ENCODE data around the gene UGT2B7.
"Not testable (repeated sequence)": the region's sequence is repeated elsewhere in the genome, so short reads cannot be mapped to it uniquely, and the experiment has no call there.

Gene UGT2B7

GRCh38 chr4:69104719-69105275, 8.5 kb downstream of the UGT2B7 start:
- Mint-ChIP-seq H3K4me1 (no peaks in the 10 kb centered on the region), H3K27me3 (no peaks in the 10 kb centered on the region), H3K4me3 (no peak overlapping the region), H3K9me3 (no peaks in the 10 kb centered on the region), H3K27ac (no peak overlapping the region)
- no peak for DNase-seq
- ATAC-seq: no peak

DNA sequence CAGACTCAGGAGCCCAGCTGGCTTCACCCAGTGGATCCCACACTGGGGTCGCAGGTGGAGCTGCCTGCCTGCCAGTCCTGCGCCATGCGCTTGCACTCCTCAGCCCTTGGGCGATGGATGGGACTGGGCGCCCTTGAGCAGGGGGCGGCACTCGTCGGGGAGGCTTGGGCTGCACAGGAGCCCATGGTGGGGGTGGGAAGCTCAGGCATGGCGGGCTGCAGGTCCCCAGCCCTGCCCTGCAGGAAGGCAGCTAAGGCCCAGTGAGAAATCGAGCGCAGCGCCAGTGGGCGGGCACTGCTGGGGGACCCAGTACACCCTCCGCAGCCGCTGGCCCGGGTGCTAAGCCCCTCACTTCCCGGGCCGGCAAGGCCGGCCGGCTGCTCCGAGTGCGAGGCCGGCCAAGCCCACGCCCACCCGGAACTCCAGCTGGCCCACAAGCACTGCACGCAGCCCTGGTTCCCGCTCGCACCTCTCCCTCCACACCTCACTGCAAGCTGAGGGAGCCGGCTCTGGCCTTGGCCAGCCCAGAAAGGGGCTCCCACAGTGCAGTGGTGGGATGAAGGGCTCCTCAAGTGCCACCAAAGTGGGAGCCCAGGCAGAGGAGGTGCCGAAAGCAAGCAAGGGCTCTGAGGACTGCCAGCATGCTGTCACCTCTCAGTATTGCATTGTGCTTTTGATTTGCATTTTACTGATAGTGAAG, 19.0 kb downstream of the UGT2B7 start:
- not testable (repeated sequence) for H3K4me1 Mint-ChIP-seq, DNase-seq, H3K27me3 Mint-ChIP-seq, H3K27ac Mint-ChIP-seq, H3K4me3 Mint-ChIP-seq, ATAC-seq, H3K9me3 Mint-ChIP-seq

- peaks cover 0 to 5% of the 10 kb centered on the region in 2 donors for H3K9me3 Mint-ChIP-seq
- H3K4me1 Mint-ChIP-seq: no peaks in the 10 kb centered on the region
- DNase-seq (no peak), ATAC-seq (no peak)
- no peaks in the 10 kb centered on the region for H3K27me3 Mint-ChIP-seq
- H3K4me3 Mint-ChIP-seq: no peak overlapping the region
- no peak overlapping the region for H3K27ac Mint-ChIP-seq
Measured at GRCh38 chr4:69115851-69116213, 19.6 kb downstream of the UGT2B7 start.

- DNase-seq: no peak
- Mint-ChIP-seq H3K9me3 (peaks cover 0 to 5% of the 10 kb centered on the region in 2 donors), H3K27ac (no peak overlapping the region), H3K4me1 (no peaks in the 10 kb centered on the region), H3K27me3 (no peaks in the 10 kb centered on the region), H3K4me3 (no peak overlapping the region)
- ATAC-seq: no peak
Measured at GRCh38 chr4:69116645-69117321, 20.5 kb downstream of the UGT2B7 start.

- no peak for DNase-seq
- H3K4me1 Mint-ChIP-seq: no peaks in the 10 kb centered on the region
- no peak overlapping the region for H3K27ac Mint-ChIP-seq
- ATAC-seq: no peak
- no peak overlapping the region for H3K4me3 Mint-ChIP-seq
- peaks cover 7 to 11% of the 10 kb centered on the region in 2 donors for H3K9me3 Mint-ChIP-seq
- no peaks in the 10 kb centered on the region for H3K27me3 Mint-ChIP-seq
Measured at GRCh38 chr4:69120870-69121269, 24.6 kb downstream of the UGT2B7 start.

DNA sequence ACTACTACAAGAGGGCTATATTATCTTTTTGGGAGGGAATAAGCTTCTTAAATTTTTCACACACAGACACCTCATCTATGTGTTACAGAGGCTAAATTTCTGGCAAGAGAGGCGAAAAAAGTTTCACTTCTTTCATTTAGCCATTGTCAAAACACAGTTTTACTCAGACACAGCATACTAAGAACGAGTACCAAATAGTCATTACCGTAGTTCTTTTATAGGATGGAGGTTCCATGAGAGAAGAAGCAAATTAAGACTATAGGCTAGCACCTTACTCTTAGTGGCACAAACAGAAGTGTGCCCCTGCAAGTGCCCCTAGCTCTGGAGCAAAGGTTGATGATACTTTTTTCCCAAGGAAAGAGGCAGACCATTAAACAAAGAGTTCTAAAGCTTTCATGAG, 26.2 kb downstream of the UGT2B7 start:
- DNase-seq: no peak
- no peak overlapping the region for H3K27ac Mint-ChIP-seq
- H3K27me3 Mint-ChIP-seq: no peaks in the 10 kb centered on the region
- peaks cover 7 to 11% of the 10 kb centered on the region in 2 donors for H3K9me3 Mint-ChIP-seq
- no peak for ATAC-seq
- no peaks in the 10 kb centered on the region for H3K4me1 Mint-ChIP-seq
- no peak overlapping the region for H3K4me3 Mint-ChIP-seq

- H3K4me3 Mint-ChIP-seq: no peak overlapping the region
- H3K27me3 Mint-ChIP-seq: no peaks in the 10 kb centered on the region
- no peak overlapping the region for H3K27ac Mint-ChIP-seq
- H3K9me3 Mint-ChIP-seq: peaks cover 6 to 7% of the 10 kb centered on the region in 2 donors
- H3K4me1 Mint-ChIP-seq: no peaks in the 10 kb centered on the region
- DNase-seq (no peak), ATAC-seq (peak; percentile 31)
Measured at GRCh38 chr4:69124941-69125340, 28.7 kb downstream of the UGT2B7 start.

DNA sequence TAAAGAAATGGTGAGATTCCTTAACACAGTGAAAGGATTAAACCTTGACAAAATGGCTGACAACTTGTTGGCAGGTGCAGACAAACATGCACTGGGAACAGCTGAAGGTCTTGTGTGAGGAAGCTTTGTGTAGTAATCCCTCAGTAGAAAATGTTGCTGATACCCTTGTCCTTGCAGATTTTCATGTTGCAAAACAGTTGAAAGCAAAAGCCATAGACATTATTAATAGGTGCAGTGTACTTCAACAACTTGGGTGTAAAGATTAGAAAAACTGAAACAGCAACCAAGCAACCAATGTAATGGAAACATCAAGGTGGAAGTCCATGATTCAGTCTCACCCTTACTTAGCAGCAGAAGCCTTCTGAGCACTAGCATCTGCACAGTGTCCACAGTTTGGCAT, 29.8 kb downstream of the UGT2B7 start:
- Mint-ChIP-seq H3K27me3 (no peaks in the 10 kb centered on the region), H3K27ac (no peak overlapping the region), H3K4me1 (no peaks in the 10 kb centered on the region), H3K9me3 (peaks cover 6 to 7% of the 10 kb centered on the region in 2 donors), H3K4me3 (no peak overlapping the region)
- DNase-seq: no peak
- ATAC-seq: no peak

GRCh38 chr4:69133993-69134392, 37.7 kb downstream of the UGT2B7 start:
- DNase-seq (no peak), ATAC-seq (no peak)
- Mint-ChIP-seq H3K27me3 (no peaks in the 10 kb centered on the region), H3K4me1 (no peaks in the 10 kb centered on the region), H3K4me3 (no peak overlapping the region), H3K9me3 (no peaks in the 10 kb centered on the region), H3K27ac (no peak overlapping the region)

DNA sequence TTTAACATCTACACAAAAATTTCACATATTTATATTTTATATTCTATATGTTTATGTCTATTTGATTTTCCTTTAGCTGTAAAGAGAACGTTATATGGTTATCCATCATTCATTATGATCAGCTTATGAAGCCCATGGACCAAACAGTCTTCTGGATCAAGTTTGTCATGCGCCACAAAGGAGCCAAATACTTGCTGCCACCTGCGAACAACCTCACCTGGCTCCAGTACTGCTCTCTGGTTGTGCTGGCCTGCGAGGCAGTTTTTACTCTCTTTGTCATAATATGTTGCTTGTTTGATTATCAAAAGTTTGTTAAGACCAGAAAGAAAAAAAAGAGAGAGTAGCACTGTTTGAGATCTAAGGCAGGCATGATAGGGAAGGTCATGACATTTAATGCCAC, 38.2 kb downstream of the UGT2B7 start:
- H3K4me1 Mint-ChIP-seq: no peaks in the 10 kb centered on the region
- ATAC-seq (no peak), DNase-seq (no peak)
- H3K4me3 Mint-ChIP-seq: no peak overlapping the region
- H3K27me3 Mint-ChIP-seq: no peaks in the 10 kb centered on the region
- H3K27ac Mint-ChIP-seq: no peak overlapping the region
- no peaks in the 10 kb centered on the region for H3K9me3 Mint-ChIP-seq

GRCh38 chr4:69141320-69141719, 45.0 kb downstream of the UGT2B7 start:
- Mint-ChIP-seq H3K27me3 (no peaks in the 10 kb centered on the region), H3K4me1 (no peaks in the 10 kb centered on the region), H3K9me3 (no peaks in the 10 kb centered on the region), H3K27ac (no peak overlapping the region), H3K4me3 (no peak overlapping the region)
- no peak for ATAC-seq
- DNase-seq: no peak

DNA sequence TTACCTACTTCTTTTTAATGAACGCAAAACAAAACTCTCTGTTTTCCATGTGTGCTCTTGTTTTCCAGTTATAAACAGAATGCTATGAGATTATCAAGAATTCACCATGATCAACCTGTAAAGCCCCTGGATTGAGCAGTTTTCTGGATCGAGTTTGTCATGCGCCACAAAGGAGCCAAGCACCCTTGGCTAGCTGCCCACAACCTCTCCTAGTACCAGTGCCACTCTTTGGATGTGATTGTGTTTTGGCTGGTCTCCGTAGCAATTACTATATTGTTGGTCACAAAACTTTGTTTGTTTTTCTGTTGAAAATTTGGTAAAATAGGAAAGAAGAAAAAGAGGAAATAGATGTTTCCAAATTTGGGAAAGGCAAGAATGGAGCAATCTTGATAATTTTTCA, 51.1 kb downstream of the UGT2B7 start:
- H3K9me3 Mint-ChIP-seq: no peaks in the 10 kb centered on the region
- H3K4me3 Mint-ChIP-seq: no peak overlapping the region
- ATAC-seq (no peak), DNase-seq (no peak)
- H3K27ac Mint-ChIP-seq: no peak overlapping the region
- H3K4me1 Mint-ChIP-seq: no peaks in the 10 kb centered on the region
- H3K27me3 Mint-ChIP-seq: no peaks in the 10 kb centered on the region

GRCh38 chr4:69154021-69154420, 57.7 kb downstream of the UGT2B7 start:
- no peaks in the 10 kb centered on the region for H3K4me1 Mint-ChIP-seq
- H3K4me3 Mint-ChIP-seq: no peak overlapping the region
- H3K27me3 Mint-ChIP-seq: no peaks in the 10 kb centered on the region
- no peaks in the 10 kb centered on the region for H3K9me3 Mint-ChIP-seq
- H3K27ac Mint-ChIP-seq: no peak overlapping the region
- no peak for ATAC-seq
- no peak for DNase-seq

DNA sequence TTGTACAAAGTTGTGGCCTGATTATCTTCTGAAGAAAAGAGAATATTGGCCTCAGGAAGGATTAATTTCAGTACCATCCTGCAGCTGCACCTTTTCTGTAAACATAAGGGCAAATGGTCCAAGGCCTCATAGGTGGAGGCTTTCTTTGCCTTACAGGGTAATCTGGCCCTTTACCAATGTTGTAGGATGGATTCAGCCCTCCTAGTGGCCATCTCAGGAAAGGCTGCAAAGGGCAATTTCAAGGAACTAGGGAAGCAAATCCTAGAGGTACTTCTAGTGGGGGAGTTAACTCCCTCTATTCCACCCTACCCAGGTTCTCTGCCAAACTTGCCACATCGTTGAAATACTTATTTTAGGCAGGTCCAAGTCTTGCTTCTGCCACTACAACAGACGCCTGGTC, 60.6 kb downstream of the UGT2B7 start:
- Mint-ChIP-seq H3K27me3 (no peaks in the 10 kb centered on the region), H3K4me3 (no peak overlapping the region), H3K27ac (no peak overlapping the region), H3K4me1 (no peaks in the 10 kb centered on the region), H3K9me3 (no peaks in the 10 kb centered on the region)
- DNase-seq: no peak
- no peak for ATAC-seq

Data from stimulated activated naive CD8-positive, alpha-beta T cell treated with anti-CD3 and anti-CD28 coated beads, Interleukin-15, amount 100 ng/mL, for 72 hours (primary cell).